ENCODE results near the gene RNF213.

The RNF213 gene

DNA sequence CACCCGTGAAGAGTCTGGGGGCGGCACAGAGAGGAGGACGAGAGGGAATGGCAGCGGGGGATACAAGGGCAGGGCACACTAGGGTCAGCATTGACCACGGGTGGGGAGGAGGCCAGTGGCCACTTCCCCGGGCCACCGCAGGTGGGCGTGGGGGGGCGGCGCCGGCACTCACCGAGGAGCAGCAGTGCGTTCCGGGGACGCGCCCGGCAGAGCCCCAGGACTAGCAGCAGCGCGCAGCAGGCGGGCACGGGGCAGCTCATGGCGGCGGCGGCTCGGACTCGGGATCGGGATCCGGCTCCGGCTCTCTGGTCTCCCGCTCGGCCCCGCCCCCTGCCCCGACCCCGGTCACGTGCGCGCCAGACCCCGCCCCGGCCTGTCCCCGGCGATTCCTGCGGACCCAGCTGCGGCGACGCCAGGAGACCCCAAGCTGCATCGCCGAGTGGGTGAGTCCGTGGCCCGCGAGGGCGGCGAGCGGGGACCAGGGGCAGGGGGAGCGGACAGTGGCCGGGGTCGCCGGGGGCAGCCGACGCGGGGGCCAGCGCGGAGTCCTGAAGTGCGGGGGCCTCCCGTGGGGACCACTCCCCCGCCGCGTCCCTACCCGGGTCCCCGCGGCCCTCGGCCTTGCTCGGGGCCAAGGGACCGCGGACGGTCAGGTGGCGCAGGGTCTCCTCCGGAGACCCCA lies 40.5 kb upstream of the RNF213 start, which contains the start of the genes SGSH and SLC26A11:
Gene SGSH (minus strand): TSS at position 280 of the 682 bp plus-strand sequence. CDS start 20 bp downstream, at position 260.
Gene SLC26A11 (plus strand): TSS at position 374 of the 682 bp plus-strand sequence. CDS start 1,134 bp downstream, outside the sequence.
- peak; percentile 73 for DNase-seq (ENCODE audit: low read depth)
- H3K4me3 ChIP-seq (ENCODE audit: low read depth, low read length) = peak within 1 kb of the TSS; percentile 78
- no peak for TF ChIP-seq CTCF (IDR thresholded peaks at IDR 0.05; ENCODE audit: insufficient read depth, low read depth, low read length, missing control alignments)

DNA sequence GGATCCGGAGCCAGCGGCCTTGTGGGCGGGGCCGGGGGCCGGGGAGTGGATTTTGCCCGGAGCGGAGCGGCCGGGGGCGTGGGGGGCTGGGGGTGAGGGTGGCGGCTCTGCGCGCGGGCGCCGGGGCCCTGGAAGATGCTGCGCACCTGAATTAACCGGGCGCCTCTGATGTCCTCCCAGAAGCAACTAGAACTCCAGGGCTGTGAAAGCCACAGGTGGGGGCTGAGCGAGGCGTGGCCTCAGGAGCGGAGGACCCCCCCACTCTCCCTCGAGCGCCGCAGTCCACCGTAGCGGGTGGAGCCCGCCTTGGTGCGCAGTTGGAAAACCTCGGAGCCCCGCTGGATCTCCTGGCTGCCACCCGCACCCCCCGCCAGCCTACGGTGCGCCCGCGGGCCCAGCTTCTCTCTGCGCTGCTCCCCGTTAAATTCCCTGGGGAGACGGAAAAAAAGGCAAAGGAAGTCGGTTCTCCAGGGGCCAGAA lies 39.9 kb upstream of the RNF213 start:
- H3K4me3 ChIP-seq (ENCODE audit: low read depth, low read length) = peak overlapping the region; percentile 78
- no peak for TF ChIP-seq CTCF (IDR thresholded peaks at IDR 0.05; ENCODE audit: insufficient read depth, low read depth, low read length, missing control alignments)
- DNase-seq (ENCODE audit: low read depth) = no peak

DNA sequence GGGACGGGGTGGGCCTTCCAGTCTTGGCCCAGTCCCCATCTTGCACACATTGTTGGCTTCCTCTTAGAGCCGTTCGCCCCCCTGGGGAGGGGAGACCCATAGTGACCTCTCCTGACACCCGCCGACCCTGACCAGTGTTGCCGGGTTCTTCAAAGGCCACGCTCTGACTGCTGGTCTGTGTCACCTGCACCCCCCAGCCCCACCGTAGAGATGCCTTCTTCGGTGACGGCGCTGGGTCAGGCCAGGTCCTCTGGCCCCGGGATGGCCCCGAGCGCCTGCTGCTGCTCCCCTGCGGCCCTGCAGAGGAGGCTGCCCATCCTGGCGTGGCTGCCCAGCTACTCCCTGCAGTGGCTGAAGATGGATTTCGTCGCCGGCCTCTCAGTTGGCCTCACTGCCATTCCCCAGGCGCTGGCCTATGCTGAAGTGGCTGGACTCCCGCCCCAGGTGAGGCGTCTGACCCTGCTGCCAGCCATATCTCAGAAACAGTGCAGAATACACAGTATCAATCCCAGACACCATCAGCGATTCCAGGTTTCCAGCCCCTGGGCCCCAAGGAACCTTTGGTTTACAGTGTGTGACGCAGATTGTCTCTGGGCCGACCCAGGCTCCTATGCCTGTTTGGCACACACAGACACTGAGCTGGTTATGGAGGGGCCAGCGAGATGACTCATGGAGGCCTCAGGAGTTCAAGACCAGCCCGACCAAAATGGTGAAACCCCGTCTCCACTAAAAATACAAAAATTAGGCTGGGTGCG lies 39.1 kb upstream of the RNF213 start:
- TF ChIP-seq CTCF (IDR thresholded peaks at IDR 0.05; ENCODE audit: insufficient read depth, low read depth, low read length, missing control alignments) = no peak
- no peak overlapping the region for H3K4me3 ChIP-seq (ENCODE audit: low read depth, low read length)

GRCh38 chr17:80222376-80223141 lies 38.1 kb upstream of the RNF213 start:
- no peak overlapping the region for H3K4me3 ChIP-seq (ENCODE audit: low read depth, low read length)
- no peak for TF ChIP-seq CTCF (IDR thresholded peaks at IDR 0.05; ENCODE audit: insufficient read depth, low read depth, low read length, missing control alignments)
- DNase-seq (ENCODE audit: low read depth) = no peak

More for the DNA sequence above, 39.1 kb upstream of the RNF213 start:
- DNase-seq (ENCODE audit: low read depth) = no peak

DNA sequence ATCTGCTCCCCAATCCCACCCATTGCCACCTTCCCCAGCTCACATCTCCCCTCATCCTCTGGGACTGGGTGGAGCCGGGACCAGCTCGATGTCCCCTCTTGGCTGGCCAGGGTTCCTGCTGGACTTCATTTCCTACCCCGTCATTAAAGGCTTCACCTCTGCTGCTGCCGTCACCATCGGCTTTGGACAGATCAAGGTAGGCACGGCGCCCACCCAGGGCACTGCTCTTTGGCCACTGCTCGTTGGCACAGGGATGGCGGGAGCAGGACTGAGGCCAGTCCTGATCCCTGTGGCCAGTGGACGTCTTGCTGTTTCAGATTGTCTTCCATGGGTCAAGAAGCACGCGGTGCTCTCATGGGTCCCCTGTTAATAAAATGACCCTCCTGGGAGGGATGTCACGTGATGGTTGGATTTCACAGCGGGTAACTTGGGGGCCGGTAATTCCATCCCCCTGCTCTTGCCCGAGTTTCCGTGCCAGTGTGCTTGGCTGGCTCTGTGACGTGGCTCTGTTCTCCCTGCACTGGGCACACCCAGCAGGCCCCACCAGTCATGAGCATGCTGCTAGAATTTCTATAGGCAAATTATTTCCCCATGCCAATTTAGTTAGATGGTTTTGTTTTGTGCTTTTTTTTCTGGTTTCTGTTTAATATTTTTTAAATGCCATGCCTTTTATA lies 37.4 kb upstream of the RNF213 start:
- no peak overlapping the region for H3K4me3 ChIP-seq (ENCODE audit: low read depth, low read length)
- DNase-seq (ENCODE audit: low read depth) = no peak
- TF ChIP-seq CTCF (IDR thresholded peaks at IDR 0.05; ENCODE audit: insufficient read depth, low read depth, low read length, missing control alignments) = no peak

GRCh38 chr17:80223838-80224497 lies 36.7 kb upstream of the RNF213 start:
- no peak for TF ChIP-seq CTCF (IDR thresholded peaks at IDR 0.05; ENCODE audit: insufficient read depth, low read depth, low read length, missing control alignments)
- DNase-seq (ENCODE audit: low read depth) = no peak
- H3K4me3 ChIP-seq (ENCODE audit: low read depth, low read length) = no peak overlapping the region

All from GM12865 (cell line).